GM21526 (cell line): Measurements from ENCODE around the gene WSCD1.

Experiments
- ATAC-seq: cut with Tn5 transposase; IDR thresholded peaks from one replicate; pipeline ENCODE4 v1.9.1; 2021; ENCODE audit warnings: moderate library complexity; ENCODE audit not compliant: unreplicated experiment, low FRiP score

The WSCD1 gene

DNA sequence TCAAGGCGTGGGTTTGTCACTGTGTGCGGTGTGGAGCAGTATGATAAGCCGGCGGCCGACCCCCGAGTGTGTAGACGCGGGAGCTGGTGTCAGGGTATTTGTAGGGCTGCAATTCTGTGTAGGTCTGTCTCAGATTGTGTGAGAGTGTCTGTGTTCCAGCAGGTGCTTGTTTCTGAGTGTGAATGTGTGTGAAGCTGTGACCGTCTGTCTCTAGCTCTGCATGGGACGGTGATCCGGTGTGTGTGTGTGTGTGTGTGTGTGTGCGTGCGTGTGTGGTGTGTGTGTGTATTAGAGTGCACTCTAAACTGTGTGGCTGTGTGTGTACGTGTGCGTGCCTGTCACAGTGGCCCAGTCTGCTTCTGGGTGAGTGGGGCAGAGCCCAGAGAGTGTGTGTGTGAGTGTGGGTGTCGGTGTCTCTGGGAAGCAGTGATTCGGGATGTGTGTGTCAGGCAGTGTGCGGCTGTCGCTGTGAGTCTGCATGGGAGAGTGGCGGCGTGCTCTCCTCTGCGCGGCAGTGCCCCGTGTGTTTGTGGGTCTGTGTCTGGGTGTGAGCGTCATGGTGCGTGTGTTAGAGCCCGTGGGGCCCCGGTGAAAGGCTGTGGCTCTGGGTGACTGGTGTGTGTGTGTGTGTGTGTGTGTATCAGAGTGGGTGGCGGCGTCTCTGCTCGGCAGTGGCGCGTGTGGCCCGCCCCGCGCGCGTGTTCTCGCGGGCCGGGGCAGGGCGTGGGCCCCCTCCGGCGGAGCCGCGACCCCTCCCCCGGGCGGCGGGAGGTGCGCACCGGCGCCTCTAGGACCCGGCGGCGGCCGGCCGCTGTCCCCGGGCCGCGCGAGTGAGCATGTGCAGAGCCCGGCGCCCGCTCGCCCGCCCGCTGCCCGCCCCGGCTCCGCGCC lies at the start of gene WSCD1:
WSCD1 (plus strand) TSS at position 841 of the 891 bp plus-strand sequence. CDS start 10,280 bp downstream, outside the sequence.
- ATAC-seq = no peak

DNA sequence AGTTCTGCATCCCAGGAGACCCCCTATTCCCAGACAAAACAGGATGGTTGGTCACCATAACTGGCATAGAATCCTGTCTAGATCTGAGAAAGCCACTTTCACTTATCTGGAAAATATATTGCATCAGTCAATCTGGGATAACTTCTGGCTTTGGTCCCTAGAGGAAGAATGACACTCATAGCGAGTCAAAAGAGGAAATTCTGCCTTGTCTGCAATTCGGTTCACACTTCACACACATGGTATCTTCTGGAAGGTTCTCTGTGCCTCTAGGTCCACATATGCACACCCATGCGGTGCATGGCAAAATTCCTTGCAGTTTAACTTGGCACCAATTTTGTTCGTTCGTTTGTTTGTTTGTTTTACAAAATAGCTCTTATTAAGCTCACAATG lies 49.2 kb upstream of the WSCD1 start:
- no peak for ATAC-seq

DNA sequence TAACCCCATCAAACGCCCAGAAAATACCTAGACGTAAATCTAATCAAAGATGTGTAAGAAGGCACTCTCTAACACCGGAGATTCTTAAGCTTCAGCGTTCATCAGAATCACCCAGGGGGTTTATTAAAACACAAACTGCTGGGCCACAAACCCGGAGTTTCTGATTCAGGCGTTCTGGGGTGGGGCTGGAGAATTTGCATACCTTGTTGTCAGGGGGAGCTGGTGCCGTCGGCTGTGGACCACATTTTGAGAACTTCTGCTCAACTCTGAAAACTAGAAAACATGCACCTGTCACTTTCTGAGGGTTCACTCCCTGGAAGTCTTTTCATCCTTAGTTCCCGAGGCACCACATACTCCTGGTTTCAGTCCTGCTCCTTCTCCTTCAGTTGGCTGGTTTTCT lies 48.6 kb upstream of the WSCD1 start:
- ATAC-seq = no peak

DNA sequence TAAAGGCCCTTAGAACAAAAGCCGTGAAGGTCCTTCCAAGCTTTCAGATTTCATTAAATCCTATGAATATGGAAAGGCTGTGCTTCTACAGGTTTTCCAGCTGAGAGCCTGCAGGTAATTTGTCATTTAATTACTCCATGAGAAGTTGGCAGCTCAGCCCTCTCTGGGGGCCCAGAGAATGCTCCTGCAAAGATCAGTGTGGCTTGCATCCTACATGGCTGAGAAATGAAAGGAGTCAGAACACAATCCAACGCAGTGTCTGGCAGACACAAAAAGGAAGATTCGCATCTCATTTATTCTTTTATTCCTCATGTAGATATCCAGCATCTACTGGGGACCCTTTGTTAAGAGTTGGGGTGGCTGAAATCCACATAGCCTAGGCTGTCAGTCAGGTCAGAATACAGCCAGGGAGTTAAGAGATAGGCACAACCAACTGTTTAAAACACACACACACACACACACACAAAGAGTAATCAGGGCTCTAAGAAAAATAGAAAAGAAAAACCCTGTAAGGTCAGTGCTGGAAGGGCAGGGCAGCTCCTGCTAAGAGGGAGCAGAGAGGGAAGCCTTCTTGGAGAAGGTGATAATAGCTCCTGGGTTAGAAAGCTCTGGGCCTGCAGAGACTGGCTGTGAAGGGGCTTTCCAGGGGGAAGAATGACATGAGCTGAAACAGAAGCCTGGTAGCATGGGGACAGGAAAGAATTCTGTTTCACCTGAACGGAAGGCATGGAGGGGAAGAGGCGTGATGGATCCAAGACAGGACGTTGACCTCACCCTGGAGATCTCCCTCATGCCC lies 46.9 kb upstream of the WSCD1 start:
- ATAC-seq = no peak

DNA sequence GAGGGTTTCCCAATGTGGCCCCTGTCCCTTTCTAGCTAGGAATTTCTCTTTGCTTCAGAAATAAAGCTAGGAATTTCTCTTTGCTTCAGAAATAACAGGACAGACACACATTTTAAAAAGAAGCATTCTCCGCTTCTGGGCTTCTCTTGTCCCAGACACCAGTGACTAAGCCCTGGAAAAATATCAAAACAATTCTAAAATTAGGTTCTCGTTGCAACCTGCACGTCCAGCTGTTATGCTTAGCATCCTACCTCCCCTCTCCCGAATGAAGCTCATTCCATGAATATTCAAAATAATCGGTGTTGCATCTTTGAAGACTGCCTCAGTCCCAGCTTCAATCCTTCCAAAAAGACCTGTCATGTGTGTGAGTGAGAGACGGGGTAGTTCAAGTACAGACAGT lies 45.6 kb upstream of the WSCD1 start:
- no peak for ATAC-seq

DNA sequence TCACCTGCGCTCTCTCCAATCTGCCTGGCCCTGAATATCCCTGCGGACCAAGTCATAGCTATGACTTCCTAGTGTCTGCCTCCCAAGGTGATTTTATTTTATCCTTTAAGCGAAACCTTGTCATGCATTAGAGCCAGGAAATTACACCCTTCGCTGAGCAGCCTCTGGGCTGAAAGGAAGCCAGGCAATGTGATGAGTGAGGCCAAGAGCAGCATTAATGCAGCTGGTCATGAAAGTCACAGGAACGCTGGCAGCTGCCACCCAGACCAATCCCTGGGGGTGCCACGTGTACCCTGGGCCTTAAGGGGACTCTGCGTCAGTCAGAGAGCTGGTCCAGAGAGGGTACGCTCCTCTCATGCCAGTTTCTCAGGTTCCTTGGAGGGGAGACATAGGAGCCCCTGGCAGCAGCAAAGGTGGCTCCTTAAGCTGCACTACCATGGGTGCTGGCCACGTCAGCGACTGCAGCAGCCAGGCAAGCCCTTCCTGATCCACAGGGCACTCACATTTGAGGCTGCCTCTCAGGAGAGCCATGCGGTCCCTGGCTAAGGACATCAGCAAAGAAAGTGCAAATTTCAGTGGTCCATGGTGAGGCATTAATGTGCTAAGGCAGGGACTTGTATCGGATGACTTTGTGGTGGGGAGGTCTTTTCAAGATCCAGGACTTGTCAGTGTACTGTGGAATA lies 42.7 kb upstream of the WSCD1 start:
- no peak for ATAC-seq

DNA sequence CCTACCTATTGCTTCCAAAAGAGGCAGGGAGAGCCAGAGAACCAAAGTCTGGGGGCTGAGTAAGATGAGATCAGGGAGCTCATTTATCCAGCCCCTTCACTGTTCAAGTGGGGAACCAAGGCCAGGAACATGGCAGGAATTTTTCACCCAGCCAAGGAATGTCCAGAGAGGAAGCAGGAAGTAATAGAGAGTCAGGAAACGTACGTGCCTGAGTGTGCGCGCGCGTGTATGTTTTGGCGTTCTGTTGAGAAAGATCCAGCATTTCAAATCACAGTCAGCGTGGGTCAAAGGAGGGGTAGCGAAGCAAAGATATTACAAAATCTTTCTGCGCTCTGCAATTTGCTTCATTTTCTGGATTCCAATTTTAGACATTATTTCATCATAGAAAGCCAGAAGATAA lies 41.9 kb upstream of the WSCD1 start:
- no peak for ATAC-seq

DNA sequence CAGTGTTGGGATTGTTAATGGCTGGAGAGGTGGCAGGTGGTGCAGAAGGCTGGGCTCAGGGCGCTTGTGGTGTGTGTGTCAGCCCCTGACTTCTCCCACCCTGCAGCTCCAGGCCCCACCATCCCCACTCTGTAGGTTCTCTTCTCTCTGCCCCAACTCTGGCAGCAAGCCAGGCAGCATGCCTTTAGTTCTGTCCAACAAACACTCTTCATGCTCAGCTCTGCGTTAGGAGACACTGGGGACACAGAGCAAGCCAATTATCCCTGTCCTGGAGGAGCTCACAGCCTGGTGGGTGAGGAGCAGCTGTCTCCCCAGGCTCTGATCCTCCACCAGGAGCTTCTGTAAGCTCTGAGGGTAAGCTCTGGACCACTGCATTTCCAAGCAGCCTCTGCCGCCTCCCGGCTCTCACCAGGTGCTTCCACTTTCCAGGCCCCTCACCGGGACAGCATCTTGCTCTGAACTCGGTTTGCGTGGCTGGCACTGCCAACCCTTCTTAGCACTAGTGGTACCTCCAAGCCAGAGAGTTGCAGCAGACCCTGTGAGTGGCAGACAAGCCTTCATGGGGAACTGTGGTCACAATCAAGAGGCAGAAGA lies 34.3 kb upstream of the WSCD1 start:
- no peak for ATAC-seq

DNA sequence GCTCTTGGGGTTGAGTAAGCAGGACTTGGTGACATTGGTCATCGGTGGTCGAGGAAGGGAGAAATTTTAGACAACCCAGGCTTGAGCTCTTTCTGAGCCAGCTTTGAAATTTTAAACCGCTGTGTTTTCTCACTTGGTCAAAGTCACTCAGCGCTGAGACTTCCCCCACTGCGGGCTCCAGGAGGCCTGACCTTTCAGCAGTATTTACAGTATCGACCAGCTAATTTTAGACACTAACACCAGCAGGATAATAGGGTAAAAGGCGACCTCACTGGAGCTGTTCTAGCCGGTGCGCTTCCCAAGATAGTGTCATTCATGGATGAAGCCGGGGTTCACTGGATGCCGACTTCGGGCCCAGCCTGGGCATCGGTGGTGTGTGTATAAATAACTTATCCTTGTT lies 29.7 kb upstream of the WSCD1 start:
- no peak for ATAC-seq

DNA sequence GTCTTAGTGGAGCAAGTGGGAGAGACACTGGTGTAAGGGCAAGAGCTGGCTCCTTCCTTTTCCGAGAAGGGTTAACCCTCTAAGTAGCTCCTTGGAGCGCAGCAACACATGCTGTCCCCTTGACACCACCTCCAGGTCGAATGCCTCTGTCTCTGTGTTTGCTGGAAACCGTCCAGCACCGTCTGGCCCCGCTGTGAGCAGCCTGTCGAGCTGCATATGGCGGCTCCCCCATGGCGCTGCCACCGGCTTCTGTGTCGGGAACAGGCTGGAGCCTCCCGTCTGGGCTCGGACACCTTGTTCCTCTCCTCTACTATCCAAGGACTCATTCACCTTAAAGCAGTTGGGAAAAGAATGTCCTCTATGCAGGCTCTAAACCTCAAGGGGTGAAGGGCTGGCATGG lies 28.9 kb upstream of the WSCD1 start:
- no peak for ATAC-seq

DNA sequence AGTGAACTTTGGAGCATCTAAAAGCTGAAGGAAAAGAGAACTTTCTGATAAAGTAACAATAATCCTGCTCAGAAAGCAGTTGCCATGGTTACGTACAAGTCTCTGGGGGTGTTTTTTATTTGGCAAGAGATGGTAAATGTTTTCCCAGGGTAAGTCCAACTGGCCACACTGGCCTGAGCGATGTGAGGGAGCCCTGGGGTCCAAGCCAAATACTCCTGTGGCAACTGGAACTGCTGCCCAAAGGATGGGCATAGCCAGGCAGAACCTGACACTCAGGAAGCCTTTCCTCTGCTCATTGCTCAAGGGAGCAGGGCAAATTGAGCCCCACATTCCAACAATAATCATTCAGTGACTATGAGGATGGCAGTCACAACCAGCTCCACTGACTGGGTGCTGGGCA lies 26.8 kb upstream of the WSCD1 start:
- no peak for ATAC-seq

DNA sequence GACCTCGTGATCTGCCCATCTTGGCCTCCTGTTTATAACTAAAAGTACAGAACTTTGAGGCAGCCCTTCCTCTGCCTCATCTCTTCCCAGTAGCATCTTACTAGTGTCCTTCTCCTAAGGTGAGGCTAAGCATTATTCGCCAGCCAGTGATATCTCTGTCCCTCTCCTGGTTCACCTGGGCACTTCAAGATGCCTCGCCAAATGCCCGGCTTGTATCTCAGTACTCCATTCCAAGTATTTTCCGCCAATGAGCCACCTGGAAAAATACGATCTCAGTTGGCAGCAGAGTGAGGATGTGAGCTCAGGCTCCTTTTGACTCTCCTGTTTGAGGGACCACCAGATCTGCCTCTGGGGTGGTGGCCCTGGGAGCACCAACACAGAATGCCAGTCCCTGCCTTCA lies 25.9 kb upstream of the WSCD1 start:
- ATAC-seq = no peak

DNA sequence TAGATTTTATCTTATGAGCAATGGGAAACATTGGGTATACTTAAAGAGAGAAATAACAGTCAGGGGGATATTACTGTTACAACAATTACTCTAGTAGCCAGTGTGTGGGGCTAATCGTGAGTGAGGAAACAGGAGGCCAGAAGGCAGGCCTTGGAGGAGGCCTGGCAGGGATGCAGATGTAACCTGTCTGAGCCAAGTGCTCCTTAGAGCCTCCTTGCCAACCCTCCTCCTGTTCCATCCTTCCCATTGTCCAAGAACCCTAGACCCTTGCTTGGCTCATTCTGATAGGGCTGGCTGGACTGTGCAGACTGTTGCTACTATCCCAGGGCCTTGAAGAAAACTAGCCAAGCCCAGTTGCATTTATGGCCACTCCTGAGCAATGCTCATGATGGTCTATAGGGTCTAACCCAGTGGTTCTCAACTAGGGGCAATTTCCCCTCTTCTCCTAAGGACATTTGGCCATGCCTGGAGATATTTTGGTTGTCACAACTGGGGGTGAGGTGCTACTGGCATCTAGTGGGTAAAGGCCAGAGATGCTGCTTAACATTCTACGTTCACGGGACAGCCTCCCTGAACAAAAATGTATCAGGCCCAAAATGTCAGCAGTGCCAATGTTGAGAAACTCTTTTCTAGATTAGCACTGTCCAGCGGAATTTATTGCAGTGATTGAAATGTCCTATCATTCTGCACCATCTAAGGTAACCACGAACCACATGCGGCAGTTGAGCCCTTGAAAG lies 24.4 kb upstream of the WSCD1 start:
- ATAC-seq = no peak

DNA sequence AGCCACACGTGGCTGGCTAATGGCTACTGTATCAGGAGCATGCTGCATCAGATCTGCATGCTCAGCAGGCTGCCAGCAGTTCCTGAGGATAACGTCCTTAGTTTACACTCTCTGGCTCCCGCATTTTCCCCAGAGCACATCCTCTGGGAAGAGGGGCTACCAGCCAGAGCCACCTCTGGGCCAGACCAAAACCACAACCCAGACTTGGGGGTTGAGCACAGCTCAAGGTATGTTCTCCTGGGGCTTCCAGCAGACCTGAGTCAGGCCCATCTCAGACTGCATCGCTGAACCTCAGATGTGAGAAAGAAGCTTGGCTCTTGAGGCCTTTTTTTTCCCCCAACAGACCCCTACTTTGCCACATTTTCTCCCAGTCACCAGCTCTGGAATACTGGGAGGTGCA lies 23.7 kb upstream of the WSCD1 start:
- ATAC-seq = no peak

DNA sequence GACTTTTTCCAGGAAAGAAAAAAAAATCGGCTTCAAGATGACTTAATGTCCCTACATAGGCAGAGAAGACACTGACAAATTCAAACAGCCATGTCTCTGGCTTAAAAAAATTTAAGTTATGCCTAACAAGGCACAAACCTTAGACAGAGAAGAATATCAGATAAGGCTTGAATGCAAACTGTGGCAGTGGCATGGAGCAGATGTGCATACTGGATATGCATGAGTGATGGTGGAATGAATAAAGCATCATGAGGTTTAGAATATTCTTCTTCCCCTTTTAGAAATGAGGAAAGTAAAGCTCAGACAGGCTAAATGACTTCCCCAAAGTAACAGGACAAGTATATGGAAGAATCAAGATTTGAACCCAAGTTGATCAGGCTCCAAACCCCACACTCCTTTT lies 23.2 kb upstream of the WSCD1 start:
- no peak for ATAC-seq

DNA sequence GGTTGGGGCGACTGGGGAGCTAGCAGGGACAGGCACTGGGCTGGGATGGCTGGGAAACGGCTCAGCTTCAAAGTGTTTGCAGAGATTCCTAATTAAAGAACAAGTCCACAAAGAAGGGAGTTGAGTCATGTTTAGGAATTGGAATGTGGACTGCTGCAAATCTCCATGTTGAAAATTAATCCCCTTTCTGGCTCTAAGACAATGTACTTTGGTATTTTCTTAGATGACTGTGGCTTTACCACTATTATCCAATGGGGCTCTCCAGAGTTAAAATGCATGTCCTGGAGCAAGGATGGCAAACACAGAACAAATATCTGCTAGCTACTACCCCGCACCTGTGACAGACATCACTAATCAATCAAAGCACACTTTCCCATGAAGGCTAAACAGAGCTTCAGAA lies 22.2 kb upstream of the WSCD1 start:
- ATAC-seq = no peak

DNA sequence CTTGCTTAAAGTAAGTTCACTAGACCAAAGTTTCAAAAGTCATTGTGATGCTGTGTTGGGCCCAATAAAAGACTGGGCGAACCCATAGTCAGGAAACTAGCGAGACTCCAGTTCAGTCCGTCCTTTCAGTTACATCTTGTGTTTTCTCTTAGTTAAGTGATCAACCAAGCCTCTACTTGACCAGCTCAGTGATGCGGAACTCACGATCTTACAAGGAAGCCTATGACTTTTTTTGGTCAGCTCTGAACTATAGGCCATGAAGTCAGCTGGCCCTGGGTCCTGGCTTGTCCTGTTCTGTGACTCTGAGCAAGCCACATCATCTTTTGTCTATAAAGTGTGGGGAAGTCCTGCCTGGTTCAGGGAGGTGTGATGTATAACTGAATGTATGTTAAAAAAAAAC lies 21.7 kb upstream of the WSCD1 start:
- no peak for ATAC-seq

DNA sequence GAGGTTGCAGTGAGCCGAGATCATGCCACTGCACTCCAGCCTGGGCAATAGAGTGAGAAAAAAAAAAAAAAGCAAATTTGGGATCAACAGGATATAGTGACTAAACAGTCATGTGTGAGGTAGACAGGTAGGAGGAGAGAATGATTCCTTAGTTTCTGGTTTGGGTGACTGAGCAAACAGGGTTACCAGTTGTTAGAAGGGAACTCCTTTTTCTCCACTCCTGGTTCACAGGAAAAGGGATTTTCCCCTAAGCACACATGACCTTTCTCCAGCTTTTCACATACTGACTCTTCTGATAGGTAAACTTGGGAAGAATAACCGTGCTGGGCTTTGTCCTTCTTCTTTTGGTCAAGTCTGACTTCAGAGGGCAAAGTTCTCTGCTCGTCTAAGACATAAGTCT lies 17.3 kb upstream of the WSCD1 start:
- ATAC-seq = no peak

DNA sequence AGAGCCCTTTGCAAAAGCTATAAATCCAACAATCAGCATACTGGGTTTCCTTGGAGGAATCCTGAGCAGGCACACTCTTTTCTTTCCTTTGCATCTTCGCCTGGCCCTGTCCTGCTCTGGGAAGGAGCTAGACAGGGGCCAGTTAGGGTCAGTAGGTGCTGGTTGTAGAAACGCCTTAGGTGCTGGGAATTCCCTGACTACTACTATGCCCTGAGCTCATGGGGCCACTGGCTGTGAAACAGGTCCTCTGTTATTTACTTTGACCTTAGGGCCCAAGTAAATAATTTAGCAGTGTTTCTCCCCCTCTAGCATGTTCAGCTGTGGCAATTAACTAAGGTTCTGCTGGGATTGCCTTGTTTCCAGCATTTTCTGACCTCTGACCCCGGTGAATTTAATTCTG lies 15.8 kb upstream of the WSCD1 start:
- no peak for ATAC-seq

DNA sequence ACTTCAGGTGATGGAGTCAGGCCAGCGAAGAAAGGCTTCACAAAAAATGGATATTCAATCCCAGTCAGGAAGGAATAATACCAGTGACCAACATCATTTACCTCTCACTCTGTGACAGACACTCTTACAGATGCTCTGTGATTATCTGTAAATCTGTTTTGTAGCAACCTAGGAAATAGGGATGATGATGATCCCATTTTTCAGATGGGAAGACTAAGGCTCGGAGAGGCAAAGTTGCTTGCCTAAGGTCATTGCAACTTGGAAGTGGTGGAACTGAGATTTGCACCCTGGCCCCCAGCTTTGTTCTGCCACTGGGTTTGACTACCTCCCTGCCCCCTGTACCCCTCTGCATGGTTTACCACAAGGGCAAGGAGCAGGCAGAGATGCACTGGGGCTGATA lies 14.1 kb upstream of the WSCD1 start:
- ATAC-seq = no peak
